Measurements from ENCODE around the gene ADAD1.
A peak's percentile ranks its signal among the peaks of the same experiment; 100 is the strongest.

ADAD1 gene

GRCh38 chr4:122456231-122457116 is 77.7 kb downstream of the ADAD1 start, which contains the start of gene IL2:
IL2 (minus strand) TSS chr4:122456725; CDS start chr4:122456440, 285 bp downstream.
- peak; percentile 39 for DNase-seq

- DNase-seq, result peak; percentile 72
Observed at GRCh38 chr4:122458625-122459024, 79.8 kb downstream of the ADAD1 start.

GRCh38 chr4:122469457-122469856 is 90.6 kb downstream of the ADAD1 start:
- DNase-seq, result no peak

GRCh38 chr4:122475233-122475632 is 96.4 kb downstream of the ADAD1 start:
- no peak for DNase-seq

- no peak for DNase-seq
Observed at GRCh38 chr4:122476126-122476525, 97.3 kb downstream of the ADAD1 start.

- DNase-seq, result no peak
Observed at GRCh38 chr4:122476745-122477144, 97.9 kb downstream of the ADAD1 start.

Data from activated CD4-positive, alpha-beta T cell treated with anti-CD3 and anti-CD28 coated beads, Interleukin-2, amount 50 U/mL, for 16 hours (primary cell).